NCI-H748 (cell line): Measurements from ENCODE around the gene ACOT7.

Experiments
- DNase-seq: peaks from one replicate; lab custom pipeline; 2025; ENCODE audit not compliant: unreplicated experiment; lab: John Stamatoyannopoulos, UW

Gene ACOT7

DNA sequence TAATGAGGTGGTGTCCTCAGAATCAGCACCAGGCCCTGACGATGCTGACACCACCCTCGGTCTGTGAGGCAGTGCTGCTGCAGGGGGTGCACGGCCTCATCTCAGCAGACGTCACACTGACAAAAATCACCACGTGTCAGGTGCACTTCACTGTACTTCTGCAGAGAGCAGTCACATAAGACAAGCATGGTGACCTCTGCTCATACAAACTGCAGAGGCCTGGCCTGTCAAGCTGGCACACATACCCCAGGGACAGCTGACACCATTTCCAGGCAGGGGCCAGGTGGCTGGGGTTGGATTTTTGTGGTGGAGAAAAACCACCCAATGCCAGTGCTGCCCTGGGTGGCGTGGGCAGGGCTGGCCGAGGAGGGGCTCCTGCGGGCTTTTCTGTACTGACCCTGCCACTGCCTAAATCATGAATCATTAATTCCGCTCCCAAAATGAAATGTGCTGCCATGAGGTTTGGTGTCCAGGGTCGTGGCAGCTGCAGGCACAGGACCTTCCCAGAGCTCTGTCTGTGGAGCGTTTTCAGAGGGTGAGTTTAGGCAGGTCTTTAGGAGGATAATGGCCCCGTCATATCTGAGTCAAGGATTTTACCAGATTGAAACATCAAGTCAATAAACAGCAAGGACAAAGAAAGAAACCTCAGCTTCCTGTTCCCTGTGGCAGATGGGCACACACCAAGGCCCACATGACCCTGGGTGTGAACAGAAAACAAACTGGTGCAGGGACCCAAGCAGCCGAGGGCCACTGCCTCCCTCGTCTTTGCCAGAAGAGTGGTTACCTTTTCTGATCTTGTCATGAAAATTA is 99.3 kb downstream of the ACOT7 start:
- no peak for DNase-seq

DNA sequence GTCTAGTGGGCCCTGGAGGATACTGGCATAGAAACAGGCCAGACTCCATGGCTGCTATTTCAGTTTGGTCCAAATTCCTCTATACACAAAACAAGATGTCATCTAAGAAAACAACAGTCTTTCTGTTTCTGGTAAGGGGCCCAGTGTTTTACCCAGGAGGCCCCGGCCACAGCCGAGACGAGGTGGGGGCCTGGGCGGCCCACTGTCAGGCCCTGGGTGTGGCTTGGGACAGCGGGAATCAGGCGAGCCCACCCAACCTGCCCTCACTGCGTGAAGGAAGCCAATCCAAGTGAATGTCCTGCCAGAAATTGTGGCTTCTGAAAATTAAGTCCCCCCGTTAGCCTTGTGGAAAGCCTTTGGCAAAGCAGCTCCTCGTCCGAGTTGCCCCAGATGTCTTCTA is 101.5 kb downstream of the ACOT7 start:
- DNase-seq: no peak

DNA sequence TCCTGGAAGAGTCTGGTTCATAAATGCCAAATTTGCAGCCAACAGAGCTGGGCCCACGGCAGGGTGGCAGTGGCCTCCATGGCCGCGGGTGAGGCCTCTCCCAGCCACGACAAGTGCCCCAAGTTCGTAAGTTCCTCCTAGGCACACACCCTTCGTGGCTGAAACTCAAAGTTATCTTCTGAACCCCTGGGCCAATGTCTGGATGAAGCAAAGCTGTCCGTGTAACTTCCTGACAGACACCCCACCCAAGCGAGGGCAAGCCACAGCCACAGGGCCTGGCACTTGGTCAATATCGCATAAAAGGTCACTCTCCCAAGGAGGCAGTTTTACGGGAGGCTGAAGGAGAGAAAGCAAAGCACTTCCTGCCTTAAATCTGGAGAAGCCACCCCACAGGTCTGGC is 104.9 kb downstream of the ACOT7 start:
- no peak for DNase-seq

DNA sequence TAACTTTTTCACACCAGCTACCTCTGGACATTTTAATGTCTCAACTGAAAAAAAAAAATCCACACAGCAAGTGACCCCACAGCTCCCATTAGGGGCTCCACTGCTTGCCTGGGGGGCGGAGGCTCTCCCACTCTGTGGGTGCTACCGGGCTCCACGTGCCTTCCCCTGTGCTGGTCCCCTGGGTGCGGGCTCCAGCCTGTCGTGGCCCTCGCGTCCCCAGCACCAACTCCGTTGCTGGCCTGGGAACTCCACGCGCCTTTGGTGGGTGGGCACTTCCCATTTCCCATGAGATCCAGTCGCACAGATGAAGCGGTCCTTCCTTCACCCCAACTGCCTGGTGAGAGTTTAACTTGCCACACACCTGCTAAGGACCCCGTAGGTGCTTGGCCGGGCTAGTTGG is 105.5 kb downstream of the ACOT7 start:
- no peak for DNase-seq

DNA sequence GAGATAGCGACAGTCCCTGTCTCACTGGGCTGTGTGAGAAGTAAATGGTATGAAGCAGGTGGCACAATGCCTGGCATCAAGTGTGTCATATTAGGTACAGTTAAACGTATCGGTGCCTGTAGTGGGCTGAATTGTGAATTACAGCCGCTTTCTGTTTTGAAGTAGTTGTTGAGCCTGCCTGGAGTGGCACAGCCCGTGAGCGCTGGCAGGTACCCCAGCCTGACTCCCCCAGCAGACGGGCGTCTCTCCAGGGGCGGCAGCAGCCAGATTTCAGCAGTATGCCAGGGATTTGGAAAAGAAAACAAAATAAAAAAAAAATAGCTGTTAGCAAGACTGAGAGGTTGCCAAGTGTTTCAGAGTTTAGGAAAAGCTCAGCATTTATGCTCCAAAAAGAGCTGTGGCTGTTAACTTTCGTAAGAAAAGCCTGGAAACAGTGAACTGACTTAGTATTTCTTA is 106.1 kb downstream of the ACOT7 start:
- no peak for DNase-seq

DNA sequence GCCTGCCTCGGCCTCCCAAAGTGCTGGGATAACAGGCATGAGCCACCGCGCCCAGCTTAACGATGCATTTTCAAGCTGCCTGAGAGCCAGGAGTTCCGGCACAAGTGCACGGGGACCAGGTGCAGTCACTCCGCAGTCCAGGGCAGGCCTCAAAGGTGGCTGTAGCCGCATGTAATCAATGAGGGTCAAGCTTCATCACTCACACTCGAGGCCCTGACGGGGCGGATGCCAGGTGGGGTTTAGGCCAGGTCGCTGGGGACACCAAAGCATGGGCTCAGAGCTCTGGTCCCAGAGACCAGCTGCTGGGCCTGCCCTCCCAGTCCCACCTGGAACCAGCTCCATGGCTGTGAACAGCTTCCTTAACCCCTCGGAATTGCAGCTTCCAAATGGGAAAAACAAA is 106.5 kb downstream of the ACOT7 start:
- no peak for DNase-seq

DNA sequence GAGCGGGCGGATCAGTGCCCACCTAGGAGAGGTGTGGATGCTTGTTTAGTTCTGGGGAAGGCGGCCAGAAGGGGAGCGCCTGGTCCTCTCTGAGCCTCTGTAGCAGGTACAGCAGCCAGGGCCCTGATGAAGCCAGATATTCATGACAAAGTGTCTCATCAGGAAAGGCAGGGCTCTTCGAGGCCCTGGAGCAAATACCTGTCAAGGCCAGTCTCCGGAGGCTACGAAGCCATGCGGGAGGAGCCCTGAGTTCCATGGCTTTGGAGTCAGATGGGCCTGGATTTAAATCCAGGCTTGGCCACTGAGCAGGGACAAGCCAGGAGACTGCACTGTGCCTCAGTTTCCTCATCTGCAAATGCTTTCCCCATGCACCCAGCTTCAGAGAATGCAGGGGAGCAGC is 107.3 kb downstream of the ACOT7 start:
- DNase-seq: no peak

DNA sequence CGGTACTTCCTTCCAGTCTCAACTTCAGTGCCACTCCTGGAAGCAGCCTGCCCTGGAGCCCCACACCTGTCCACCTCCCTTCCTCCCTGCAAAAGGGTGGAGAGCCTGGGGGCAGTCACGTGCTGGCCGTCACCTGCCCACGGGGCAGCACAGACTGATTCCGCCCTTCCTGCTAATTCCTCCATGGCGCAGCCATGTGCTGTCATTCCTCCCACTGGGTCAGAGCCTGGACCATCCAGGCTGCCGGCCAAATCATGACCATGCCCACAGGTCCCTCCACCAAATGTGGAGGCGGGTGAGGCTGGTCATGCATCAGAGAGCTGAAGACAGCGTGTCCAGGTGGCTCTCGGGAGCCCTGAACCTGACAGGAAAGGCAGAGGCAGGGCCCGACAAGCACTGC is 108.2 kb downstream of the ACOT7 start:
- DNase-seq: no peak

DNA sequence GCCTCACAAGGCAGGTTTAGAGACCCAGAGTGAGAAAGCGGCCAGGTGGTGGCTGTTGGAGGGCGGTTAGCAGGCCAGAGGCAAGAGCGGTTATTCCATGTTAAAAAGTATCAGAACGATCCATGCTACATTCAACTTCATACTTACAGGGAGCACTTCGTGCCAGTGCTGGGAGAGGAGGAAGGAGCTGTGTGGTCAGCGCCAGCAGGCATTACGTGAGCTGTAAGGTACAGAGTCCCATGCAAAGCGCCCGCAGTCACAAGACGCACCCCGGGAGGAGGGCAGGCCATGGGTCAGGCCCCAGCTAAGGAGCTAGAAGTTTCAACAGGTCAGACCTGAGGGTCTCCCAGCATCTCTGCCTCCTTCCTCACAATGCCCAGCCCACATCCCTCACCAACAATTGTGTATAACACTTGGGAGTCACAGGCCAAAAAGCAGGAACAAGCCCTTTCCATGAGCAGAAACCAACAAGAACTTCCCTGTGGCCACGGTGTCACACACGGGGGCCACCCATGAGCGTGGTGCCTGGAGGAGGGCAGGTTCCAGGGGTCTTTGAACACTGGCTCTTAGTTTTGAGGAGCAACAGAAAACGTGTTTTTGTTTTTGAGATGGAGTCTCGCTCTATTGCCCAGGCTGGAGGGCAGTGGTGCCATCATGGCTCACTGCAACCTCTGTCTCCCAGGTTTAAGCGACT is 110.8 kb downstream of the ACOT7 start:
- DNase-seq: no peak

DNA sequence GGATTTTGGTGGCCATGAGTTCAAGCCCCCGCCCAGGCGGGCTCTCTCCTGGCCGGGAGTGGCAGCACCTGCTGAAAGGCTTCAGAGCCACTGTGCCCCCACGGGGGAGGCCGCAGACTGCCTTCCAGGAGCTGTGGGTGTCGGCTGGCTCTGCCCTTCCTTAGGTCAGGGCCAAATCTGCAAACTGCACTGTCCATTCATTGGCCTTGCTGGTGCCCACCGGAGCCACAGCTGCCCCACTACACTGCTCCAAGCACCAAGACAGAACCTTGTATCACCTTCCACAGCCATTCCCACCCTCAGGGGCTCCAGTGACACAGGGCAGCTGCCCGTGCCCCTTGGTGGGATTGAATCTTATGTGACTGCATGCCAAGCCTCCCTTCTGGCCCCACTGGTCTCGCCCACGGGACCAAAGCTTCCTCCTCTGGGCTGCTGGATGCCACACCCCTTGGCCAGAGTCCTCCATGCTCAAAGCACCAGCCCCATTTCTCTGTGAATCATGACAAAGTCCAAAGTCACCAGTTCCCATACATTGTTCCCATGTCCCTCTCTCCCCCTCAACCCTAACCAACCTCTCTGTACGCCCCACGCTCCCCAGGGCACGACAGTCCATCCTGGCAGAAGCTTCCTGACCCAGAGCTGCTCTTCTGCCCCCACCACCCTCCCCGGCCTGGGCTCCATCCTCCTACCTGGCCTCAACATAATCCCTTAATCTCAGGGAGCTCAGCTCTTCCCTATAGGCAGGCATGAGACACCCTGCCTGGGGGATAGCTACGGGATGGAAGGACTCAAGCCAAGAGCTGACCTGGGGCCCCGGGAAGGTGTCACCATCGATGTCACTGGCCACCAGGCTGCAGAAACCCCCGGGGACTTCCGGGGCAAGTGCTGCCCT is 111.8 kb downstream of the ACOT7 start:
- no peak for DNase-seq

DNA sequence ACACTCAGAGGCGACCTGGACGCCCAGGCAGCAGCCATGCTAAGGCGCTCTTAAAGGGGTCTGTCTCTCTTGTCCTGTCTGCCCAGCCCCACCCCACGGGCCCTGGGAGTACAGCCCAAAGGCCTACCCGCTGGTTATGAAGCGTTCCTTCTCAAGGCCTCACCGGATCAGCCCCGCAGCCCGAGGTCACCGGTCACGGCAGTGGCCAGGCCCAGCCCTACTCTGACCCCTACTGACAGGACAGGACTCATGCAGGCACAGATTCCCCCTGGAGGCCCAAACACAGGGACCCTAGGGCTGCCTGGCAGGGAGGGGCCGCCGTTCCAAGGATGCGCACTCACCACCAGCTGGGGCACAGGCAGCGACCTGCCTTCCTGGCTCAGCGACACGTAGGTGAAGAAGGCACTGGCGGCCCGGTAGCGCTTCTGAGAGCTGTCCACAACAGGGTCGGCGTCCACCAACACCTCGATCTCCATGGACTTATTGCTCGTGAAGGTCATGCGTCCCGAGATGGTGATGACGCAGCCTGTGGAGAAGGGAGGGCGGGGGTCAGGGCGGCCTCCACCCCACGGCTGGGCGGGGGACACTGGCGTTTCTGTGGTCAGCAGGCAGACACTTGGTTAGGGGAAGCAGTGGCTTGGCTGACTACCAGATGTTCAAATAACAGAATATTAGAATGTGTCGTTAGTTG is 112.7 kb downstream of the ACOT7 start:
- peak; percentile 5 for DNase-seq

DNA sequence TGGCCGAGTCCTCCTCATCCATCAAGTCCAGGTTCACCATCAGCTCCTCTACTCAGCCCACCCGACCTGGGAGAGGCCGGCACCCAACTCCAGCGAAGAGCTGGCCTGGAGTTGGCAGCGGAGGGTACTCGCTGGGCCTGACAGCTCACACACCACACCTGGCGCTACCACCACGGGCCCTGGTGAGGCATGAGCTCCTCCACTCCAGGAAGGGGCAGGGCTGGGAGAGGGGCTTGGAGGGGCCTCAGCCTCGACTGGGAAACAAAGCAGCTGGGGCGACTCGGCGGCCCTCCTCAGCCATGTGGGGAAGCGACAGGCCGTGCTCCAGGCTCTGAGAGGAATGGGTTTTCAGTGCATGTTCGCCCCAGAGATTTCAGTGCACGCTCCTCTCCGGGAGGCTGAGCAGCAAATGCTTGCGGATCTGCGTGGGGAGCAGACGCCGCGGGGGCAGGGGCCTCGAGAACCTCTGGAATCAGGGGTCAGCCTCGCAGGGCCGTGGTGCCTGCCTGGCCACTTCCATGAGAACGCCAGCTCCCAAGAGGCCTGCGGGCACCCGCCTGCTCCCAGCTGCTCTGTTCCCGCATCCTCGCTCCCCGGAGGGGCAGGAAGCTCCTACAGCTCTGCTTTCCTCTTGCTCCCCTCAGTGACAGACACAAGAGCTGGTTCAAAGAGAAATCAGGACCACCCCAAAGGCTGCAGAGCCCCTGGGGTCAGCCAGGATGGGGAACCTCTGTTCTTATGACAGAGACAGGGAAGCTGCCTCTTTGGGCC is 113.8 kb downstream of the ACOT7 start:
- DNase-seq: no peak

DNA sequence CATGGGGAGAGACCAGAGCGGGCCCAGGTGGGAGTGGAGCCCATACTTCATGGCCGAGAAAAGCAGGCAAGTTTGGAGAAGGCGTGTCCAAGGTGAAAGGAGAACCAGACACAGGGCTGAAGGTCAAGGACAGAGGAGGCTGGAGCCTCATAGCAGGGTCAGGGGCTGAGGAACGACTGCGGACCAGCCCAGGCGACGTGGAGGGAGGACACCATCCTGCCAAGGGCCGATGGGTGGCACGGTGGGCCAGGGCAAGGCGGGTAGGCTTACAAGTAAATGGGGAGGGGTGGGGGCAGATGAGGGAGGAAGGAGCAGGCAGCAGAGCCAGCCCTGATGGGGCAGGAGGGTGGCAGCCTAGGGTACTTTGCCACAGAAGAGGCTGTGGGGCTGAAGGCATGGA is 114.5 kb downstream of the ACOT7 start:
- DNase-seq: no peak

DNA sequence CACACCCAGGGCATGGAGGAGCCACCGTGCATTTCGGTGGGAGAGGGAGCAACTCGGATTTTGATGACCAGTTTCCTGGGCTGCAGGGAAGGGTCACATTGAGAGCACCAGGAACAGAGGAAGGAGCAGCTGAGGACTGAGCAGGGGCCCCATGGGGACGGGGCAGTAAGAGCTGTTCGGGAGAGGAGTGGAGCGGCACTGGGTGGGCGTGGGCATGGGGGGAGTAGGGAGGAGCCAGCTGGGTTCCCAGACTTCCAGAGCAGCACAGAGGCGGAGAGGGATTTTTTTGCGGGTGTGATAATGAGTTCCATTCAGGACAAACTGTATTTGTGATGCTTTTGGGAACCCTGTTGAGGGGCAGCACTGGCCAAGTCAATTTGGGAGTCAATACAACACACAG is 115.3 kb downstream of the ACOT7 start:
- no peak for DNase-seq

DNA sequence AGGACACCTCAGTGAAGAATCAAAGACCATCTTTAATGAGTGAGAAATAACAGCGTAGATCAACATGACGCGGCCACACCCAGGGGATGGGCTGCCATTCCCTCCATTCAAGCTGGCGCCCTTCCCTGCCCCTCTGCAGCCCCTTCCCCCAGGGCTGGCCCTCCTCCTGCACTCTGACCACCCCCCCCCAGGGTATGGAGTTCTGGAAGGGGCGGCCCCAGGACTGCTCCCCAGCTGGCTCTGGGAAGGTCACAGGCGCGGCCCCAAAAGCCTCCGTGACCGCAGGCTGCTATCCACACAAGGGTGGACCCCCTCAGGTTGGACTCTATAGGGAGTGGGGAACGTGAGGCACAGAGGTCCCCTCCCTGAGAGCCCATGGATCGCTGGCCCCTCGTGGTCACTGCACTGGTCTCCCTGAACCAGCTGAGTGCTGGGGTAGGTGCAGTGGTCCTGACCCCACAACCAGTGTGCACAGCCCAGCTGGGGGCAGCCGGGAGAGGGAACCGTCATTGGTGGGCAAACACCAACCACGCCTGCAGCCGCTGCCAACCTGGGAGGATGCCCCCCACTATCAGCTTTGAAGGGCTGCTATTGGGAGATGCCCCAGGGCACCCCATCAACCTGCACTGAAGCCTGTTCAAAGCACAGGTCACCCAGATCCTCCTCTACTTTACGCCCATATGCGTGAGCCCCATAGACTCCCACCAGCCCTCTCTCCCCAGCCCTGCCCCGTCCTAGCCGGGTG is 116.6 kb downstream of the ACOT7 start:
- no peak for DNase-seq

DNA sequence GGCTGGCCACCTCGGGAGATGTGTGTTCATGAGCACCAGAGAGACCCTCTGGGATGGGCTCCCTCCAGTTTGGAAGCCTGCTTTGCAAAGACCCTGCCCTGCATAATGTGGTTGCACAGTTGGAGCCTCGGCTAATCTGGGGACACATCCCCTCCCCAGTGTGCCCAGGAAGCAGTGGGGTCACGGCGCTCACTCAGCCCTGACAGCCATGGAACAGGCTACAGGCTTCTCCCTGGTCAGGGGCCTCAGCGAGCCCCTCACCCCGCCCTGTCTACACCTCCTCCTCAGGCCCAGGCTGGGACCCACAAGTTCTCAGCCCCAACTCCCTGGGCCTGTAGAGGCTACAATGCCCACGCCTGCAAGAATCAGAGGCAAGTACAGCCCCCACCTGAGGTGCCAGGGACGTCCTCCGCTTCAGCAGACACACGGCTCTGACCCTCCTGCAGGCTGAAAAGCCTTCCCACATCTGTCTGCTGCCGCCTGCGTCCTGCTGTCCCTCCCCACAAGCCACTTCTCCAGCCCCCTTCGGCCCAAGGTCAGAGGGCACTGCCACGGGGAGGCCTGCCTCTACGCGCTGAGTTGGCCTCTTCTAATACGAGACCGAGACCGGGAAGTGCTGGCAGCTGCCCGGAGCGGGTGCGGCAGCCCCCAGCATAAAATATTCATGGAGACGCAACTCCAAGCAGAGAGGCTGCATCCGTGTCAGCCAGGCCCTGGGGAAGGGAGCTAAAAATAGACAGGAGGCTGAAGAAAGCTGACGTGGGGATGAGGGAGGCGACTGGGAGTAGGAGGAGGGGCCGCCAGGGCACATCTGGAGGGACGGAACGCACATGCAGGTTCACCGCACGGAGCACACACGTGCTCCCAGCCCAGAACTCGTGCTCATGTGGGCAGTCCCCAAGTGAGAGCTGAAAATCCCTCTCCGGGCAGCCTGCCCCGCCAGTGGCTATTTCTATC is 117.5 kb downstream of the ACOT7 start:
- peak; percentile 62 for DNase-seq

DNA sequence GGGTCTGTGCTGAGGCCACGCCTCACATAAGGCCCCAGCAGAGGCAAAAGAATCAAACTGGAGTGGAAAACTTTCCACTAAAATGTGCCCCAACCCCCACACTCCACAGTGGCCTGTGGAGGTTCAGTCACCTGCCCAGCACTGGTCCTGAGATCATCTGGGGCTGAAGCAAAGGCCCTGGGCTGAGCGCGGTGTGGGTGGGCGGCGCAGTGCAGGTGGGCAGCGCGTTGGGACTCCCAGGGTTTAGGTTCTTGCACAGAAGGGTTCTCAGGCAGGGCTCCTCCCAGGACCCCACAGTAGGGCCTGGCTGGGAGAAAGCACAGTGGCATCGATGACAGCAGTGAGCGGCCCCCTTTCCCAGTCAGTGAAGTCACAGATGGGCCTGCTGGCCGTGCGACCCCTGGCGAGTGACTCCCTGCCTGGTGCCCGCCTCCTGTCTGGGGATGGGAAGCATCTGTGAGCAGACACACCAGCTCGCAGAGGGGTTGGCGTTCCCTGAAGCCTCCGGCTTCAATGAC is 118.9 kb downstream of the ACOT7 start:
- DNase-seq: no peak

DNA sequence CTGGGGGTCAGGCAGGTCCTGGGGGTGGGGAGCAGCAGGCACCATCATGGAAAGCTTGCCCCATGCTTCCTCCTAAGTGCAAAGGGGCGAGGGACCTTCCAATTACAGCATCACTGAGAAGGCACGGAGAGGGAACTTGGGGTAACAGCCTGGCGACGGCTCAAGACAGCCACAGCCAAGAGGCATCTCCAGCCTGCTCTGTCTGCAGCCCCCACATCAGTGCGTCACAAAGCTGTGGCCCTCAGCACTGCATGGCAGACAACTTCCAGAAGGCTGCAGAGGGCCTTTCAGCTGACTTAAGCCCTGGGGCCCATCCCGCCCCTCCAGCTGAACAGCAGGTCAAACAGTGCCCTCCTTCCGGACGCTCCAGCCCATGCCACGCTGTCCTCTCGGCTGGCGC is 119.5 kb downstream of the ACOT7 start:
- no peak for DNase-seq
